VCaP (cell line): Measurements from ENCODE around the gene STK40.

Experiments used
- H3K27ac ChIP-seq: fragments of 450-650 bp; 2 replicates; pipeline ENCODE4 v1.5.1; 2017
- TF ChIP-seq, protein P1 (sequence below): fragments of 450-650 bp; conservative IDR thresholded peaks from 2 replicates; pipeline ENCODE4 v1.5.1; 2017; ENCODE audit warnings: mild to moderate bottlenecking, moderate library complexity

Gene STK40, protein sequence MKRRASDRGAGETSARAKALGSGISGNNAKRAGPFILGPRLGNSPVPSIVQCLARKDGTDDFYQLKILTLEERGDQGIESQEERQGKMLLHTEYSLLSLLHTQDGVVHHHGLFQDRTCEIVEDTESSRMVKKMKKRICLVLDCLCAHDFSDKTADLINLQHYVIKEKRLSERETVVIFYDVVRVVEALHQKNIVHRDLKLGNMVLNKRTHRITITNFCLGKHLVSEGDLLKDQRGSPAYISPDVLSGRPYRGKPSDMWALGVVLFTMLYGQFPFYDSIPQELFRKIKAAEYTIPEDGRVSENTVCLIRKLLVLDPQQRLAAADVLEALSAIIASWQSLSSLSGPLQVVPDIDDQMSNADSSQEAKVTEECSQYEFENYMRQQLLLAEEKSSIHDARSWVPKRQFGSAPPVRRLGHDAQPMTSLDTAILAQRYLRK

DNA sequence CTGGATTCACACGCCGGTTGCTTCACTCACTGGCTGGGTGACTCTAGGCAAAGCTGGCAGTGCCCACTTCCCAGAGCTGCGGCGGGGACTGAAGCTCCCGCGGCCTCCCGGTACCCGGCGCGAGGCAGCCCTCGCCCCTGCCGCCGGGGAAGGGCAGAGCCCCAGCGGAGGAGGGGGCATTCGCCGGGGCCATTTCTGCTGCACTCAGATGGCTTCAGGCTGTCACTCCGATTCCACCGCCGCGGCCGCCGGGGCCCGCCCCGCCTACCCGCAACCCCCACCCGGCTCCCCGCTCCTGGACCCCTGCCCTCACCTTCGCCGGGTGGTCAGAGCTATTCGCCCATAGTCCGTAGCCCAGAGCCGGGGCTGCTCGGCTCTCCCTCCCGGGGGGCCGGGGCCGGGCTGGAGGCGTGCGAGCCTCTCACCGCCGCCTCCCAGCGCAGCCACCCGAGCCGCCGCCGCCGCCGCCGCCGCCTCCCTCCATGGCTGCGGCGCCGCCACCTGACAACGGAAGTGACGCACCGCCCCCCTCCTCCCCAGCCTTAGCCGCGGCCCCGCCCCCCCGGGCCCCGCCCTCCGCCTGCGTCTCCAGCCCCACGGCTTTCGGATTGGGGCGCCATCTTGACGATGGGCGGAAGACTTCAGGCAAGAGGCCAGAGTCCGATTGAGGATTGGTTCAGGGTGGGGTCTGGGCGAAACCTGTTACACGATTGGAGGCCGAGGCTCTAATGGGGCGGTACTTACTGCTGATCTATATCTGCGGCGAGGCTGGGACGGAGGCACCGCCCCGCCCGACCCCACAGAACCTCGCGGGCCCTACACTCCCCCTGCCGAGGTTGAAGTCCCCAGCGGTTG, at the start of gene STK40:
STK40 (minus strand) TSS at position 515 of the 855 bp plus-strand sequence. CDS start 24,592 bp downstream, outside the sequence.
- peak within 1 kb of the TSS; percentile 84 for H3K27ac ChIP-seq
- TF ChIP-seq, protein P1, sequence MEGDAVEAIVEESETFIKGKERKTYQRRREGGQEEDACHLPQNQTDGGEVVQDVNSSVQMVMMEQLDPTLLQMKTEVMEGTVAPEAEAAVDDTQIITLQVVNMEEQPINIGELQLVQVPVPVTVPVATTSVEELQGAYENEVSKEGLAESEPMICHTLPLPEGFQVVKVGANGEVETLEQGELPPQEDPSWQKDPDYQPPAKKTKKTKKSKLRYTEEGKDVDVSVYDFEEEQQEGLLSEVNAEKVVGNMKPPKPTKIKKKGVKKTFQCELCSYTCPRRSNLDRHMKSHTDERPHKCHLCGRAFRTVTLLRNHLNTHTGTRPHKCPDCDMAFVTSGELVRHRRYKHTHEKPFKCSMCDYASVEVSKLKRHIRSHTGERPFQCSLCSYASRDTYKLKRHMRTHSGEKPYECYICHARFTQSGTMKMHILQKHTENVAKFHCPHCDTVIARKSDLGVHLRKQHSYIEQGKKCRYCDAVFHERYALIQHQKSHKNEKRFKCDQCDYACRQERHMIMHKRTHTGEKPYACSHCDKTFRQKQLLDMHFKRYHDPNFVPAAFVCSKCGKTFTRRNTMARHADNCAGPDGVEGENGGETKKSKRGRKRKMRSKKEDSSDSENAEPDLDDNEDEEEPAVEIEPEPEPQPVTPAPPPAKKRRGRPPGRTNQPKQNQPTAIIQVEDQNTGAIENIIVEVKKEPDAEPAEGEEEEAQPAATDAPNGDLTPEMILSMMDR, result no peak

DNA sequence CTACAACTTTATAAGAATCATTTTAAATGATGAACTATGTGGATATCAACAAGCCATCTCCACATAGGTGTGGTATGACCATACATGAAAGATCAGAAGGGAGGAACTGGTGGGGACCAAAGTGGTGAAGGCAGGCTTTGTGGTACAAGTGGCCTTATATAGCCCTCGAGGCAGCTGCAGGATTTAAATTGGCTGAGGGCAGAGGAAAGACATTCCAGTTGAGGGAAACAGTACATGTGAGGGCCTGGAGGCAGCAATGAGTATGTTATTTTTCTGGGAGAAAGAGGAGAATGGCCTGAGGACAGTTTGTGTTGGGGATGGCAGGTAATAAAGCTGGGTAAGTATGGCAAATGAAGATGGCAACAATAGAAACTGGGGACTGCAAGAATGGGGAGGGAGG, 47.4 kb upstream of the STK40 start:
- peak overlapping the region; percentile 44; the same call in 1 of the 2 replicates for H3K27ac ChIP-seq
- TF ChIP-seq, protein P1, result no peak

DNA sequence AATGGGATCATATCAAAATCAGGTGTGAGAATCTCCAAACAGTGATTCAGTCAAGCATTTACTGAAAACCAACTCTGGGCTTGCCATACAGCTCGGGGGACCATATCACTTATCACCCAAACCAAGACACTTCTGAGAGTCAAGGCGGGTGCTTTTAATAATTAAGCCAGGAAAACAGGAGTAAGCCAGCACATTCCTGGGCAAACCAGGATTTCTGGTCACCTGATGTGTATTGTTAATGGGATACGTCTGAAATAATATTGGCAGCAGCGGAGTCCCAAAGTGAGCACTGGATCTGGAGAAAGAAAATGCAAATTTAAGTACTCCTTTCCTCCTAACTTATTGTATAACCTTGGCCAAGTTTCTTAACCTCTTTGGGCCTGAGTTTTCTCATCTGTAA, 46.9 kb upstream of the STK40 start:
- TF ChIP-seq, protein P1, result no peak

DNA sequence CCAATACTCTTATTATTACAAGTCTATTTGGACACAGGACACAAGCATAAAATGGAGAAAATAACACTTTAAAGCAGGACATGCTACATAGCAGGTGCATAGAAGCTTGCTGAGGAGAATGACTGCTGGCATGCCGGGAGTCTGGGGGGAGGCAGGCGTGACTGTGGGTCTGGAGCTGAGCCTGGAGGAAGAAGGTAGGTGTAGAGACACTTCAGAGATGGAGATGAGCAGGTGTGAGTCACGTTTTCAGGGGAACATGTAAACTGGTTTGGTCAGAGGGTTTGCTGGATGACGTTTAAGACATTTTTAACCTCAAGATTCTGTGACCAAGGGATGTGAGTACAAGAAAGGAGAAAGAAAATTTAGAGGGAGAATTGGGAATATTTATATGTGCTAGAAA, 40.1 kb upstream of the STK40 start:
- TF ChIP-seq, protein P1, result no peak
- no peak overlapping the region for H3K27ac ChIP-seq

More for the DNA sequence above, 46.9 kb upstream of the STK40 start:
- peak overlapping the region; percentile 44; the same call in 1 of the 2 replicates for H3K27ac ChIP-seq

DNA sequence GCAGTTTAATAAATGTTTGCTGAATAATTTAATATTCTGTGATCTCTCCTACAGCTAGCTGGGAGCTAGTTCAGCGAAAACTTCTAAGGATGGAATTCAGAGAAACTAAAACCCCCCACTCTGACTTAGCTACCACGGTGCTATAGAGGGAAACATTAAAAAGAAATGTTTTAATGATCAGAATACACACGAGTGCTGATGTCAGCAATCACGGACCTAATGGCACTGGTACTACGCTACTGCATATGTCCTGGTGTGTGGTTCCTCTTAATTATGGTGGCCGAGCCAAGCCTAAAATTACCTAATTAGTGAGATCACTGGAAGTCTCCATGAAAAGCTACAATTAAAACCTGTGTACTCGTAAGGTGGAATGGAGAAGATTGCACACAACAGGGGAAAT, 35.9 kb upstream of the STK40 start:
- no peak overlapping the region for H3K27ac ChIP-seq
- TF ChIP-seq, protein P1, result no peak

DNA sequence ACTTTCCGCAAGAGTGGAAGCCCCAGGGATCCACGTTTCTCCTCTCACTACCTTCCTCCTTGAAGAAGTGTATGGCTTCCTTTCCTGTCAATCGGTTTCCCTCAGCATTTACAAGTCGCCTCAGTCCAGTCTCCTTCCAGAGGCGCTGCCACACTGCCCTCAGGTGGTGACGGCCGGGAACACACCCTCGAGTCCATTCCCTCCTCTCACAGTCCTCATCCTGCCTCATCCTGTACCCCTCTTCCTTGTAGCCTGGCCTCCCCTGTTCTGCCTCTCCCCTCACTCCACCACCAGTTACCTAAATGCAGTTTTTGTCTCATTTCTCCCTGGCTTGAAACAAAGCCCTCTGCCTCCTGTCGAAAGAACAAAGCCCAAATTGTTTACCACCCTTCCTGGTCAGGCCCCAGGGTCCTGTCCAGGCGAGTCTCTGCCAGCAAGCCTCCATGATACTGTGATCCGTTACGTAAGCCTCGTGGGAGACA, 35.2 kb upstream of the STK40 start:
- TF ChIP-seq, protein P1, result peak; percentile 96
- H3K27ac ChIP-seq, result peak overlapping the region; percentile 35; the same call in 1 of the 2 replicates

DNA sequence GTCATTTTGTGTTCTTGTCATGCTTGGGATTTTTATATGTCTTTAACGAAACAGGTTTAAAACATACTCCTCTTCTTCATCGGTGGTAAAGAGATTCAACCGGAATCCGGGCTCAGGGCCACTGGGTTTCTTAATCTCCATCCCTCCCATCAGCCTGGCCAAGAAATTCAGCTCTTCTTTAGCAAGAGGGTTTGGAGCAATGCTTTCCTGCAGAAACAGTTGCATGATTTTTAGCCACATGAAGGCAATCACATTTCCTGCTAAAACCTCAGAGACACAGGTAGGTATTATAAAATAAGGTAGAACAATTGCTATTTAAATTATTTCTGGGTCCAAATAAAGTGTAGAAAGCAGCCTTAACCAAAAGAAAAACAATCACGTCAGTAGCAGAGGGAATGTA, 34.7 kb upstream of the STK40 start:
- H3K27ac ChIP-seq, result peak overlapping the region; percentile 35; the same call in 1 of the 2 replicates
- TF ChIP-seq, protein P1, result no peak
